Activated CD8-positive, alpha-beta memory T cell treated with anti-CD3 and anti-CD28 coated beads, Interleukin-2, amount 50 U/mL, for 48 hours (primary cell): Measurements from ENCODE around the gene ST8SIA6.
"Not testable (repeated sequence)": the region's sequence is repeated elsewhere in the genome, so short reads cannot be mapped to it uniquely, and the experiment has no call there.

Experiments
- DNase-seq: peaks from one replicate; pipeline ENCODE4 v3.0.0-alpha.2; 2020

Gene ST8SIA6

DNA sequence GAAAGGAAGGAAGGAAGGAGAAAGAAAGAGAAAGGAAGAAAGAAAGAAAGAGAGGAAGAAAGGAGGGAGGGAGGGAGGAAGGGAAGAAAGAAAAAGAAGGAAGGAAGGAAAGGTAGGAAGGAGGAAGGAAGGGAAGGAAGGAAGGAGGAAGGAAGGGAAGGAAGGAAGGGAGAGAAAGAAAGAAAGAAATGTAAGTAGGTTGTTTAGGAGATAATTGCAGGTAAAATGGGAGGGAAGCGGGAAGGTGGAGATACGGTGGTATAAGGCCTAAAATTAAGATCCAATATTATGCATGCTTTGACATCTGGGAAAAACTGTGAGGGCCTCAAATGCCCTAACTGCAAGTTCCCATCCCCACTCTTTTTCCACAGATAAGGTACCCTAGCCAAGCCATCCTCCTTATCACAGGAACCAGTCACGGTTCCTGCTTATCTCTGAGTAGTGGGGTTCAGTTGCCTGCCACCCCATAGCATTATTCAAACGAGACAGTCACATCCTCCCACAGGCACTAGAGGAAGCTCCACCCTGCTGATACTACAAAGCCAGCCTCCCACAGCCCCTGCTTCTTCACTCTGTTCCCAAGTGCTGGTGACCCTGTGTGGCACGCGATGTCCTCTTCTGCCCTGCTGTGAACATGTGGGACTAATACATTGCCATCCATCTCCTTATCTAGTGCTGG lies 28.7 kb downstream of the ST8SIA6 start:
- DNase-seq: no peak

DNA sequence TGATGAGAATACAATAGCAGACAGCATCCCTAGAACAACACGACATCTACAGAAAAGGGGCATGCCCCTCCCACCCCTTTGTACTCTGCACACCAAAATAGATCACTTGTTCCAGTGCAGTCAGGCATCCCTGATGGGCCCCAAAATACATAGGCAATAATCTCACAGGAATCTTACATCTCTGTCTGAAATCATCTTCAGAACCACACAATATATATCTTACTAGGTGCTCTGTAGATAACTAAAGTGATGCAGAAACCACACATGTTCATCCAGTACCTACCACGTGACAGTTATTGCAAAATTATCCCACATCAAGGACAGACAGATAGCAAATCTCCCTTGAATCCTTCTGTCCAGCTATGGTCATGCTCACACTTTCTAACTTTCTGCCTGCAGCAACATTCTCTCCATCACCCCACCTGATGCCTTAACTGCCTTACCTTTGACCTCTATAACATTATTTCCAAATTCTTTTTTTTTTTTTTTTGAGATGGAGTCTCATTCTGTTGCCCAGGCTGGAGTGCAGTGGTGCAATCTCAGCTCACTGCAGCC lies 30.7 kb downstream of the ST8SIA6 start:
- no peak for DNase-seq

DNA sequence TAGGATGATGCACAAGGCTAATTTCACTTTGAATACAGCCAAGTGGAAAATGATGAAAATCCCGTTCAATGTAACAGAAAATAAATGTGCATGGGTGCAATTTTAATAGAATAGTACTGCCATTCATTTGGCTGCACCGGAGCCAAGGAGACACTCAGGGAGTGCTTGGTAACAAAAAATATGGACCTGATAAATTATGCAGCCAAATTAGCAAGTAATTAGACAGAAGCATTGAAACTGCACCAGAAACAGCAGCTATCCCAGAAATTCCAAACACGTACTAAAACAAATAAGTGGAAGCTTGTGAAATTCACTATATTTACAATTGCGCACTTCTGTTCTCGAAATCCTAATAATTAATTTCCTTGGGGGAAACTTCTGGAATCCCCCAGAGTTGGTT lies 31.5 kb downstream of the ST8SIA6 start:
- no peak for DNase-seq

DNA sequence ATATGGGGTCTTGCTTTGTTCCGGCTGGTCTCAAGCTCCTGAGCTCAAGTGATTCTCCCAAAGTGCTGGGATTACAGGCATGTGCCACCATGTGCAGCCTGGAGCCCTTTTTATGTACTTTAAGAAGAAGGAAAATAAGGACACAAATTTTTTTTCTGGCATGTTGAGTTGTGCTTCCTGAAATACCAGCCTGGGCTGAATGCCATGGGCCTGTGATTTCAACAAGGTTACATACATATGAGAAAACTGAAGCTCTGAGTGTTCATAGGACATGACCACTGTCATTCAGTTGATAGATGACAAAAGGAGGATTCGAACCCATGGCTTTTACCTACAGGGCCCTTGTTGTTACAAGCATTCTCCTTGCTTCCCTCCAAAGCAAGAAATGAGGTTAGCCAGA lies 36.1 kb downstream of the ST8SIA6 start:
- DNase-seq: no peak

DNA sequence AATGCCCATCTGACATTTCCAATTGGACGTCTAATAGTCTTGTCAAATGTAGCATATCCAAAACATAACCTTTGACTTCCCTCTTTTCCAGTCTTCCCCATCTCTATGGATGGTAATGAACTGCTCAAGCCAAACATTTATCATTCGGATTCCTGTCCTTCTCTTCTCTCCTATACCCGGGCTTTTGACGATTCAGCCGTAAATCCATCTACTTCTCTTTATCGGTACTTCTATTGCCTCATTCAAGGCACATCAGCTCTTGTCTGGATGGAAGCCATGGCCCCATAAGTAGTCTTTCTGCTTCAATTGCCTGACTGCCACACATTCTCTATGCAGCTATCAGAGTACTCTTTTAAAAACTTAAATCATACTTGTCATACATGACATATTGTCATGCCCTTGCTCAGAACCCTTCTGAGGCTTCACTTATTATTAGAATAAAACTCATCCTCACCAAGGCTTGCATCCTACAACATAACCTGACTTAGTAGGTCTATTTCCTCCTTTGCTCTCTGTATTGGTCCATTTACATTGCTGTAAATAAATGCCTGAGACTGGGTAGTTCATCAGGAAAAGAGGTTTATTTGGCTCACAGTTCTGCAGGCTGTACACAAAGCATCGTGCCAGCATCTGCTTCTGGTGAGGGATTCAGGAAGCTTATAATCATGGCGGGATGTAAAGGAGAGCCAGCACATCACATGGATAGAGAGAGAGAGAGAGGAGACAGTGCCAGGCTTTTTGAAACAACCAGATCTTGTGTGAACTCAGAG lies 37.8 kb downstream of the ST8SIA6 start:
- no peak for DNase-seq

DNA sequence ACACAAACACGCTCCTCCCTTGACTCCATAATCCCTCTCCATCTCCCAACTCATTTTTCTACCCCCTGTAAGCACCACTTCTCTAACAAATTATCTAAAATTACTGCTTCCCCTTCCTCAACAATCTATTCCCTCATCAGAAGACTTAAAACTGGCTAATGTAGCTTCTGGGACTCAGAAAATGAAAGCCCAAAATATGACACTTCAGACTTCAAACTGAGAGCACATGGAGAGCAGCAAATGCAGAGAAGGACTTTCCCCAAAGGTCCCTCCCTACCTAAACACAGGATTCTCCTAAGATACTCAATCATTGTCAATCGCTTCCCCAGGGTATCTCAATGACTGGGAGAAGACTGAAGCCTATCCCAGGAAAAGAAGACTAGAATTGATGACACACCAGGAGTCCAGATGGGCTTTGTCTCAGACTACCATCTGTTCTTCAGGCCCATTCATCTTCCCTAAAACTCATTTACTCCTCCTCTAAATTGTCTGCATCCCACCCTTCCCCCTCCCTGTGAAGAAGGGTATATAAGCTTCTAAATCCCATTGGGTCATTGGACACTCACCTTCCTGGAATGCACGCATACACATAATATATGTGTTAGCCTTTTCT lies 39.2 kb downstream of the ST8SIA6 start:
- DNase-seq: no peak

DNA sequence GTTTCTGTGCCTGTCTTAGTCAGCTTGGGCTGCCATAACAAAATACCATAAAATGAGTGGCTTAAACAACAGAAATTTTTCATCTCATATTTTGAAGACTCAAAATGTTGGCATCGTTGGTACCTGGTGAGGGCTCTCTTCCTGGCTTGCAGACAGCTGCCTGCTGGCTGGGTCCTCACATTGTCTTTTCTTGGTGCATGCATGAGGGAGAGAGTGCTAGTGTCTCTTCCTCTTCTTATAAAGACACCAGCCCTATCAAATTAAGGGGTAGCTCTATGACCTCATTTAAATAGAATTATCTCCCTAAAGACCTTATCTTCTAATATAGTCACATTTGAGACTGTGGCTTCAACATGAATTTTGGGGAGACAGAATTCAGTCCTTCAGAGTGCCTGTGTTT lies 39.9 kb downstream of the ST8SIA6 start:
- DNase-seq: no peak

DNA sequence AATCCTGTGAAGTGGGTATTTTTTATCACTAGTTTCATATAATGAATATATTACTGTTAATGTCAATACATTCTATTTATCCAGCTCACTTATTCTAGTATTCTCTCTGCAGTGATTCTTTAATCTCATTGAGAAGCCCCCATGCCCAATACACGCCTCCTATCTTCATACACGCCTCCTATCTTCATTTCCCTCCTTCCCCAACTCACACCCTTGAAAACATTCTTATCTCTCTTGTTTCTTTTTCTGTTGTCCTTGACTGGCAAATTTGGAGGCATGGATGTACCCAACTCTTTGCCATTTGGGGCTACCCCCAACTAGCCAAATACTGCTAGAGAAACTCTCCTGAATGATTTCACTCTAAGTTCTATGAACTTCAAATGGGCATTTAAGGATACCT lies 40.5 kb downstream of the ST8SIA6 start:
- no peak for DNase-seq

DNA sequence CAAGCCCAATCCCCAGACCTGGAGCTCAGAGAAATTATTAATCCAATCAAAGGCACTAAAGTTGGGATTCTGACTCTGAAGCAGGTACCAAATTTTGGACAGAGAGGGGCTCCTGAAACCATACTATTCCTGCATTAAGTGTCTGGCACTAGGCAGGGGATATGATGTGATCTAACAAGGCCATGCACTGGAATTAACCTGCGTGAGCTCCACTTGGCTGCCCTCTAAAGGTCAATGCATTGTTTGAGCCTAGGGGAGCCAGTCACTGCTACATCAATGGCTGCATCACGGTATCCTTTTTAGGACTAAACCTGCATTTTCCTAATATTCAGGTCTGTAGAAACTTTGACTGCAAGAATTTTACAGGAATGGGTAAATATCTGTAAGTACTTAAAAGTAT lies 42.1 kb downstream of the ST8SIA6 start:
- no peak for DNase-seq

DNA sequence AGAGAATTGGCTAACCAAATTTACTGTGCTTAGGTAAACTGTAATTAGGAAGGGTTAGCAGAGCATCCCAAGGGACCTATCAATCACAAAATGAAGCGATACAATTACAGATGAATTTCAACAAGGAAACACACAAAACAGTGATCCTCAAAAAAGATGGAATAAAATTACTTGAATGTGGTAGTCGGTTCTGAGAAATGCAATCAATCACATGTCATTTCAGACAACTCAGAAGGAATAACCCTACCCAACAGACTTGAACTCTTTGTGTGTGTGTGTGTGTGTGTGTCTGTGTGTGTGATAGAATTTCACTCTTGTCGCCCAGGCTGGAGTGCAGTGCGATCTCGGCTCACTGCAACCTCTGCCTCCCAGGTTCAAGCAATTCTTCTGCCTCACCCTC lies 43.5 kb downstream of the ST8SIA6 start:
- DNase-seq: no peak

DNA sequence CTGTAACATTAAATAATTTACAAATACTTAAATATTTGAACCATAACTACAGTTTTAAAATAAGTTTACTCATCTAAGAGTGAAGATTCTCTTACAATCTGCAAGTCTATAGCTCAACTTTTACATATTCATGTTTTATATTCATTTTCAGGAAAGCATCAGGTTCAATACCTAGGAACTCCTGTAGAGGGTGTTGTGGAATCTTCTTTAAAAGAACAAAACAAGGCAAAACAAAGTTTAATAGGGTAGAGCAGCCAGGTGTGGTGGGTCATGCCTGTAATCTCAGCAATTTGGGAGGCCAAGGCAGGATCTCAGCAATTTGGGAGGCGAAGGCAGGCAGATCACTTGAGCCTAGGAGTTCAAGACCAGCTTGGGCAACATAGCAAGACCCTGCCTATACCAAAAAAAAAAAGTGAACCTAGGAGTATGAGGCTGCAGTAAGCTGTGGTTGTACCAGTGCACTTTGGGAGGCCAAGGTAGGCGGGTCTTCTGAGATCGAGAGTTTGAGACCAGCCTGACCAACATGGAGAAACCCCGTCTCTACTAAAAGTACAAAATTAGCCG lies 45.1 kb downstream of the ST8SIA6 start:
- DNase-seq: no peak

DNA sequence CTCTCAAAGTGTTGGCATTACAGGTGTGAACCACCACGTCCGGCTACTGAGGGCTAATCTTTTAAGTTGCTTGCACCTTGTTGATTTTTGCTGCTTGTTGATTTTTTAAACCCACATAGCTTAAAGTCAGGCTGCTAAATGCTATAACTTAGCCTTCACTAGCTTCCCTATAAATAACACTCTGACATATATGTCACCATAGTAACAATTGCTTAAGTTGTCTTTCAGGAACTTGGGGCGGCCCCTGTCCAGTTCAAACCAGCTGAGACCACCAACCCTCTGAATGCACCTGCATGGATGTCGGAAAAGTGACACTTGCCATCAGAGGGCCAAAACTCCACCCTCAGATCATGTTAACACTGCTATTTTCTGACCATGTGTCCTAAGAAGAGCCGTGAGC lies 47.3 kb downstream of the ST8SIA6 start:
- no peak for DNase-seq

DNA sequence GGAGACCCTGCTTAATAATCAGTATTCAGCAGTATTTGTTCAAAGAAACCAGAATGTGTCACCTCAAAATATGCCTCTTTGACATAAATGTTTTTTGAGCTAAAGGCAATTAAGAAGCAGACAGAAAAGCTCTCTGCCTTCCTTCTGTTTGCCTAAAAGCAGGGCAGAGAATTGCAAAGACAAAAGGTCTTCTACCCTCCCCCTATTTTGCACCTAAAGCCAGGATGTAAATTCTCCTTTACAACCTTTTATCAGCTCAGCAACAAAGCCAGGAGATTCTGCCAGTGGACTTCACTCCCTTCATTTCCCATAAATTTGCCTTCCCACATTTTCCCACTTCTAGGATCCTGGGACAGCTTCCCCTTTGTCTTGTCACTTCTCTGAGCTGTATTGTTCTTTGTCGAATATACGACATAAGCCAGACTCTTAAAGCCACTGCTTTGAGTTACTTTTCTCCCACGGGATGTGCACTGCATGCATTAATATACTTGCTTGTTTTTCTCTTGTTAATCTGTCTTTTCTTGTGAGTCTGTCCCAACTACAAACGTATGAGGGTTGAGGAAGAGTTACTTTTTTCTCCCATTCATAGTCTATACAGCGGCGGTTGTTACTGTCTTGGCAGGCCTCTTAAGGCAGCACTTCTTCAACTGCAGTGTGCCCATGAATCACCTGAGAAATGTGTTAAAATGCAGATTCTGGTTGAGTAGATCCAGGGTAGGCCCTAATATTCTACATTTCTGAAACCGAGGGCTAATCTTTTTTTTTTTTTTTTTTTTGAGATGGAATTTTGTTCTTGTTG lies 48.2 kb downstream of the ST8SIA6 start:
- DNase-seq: no peak

DNA sequence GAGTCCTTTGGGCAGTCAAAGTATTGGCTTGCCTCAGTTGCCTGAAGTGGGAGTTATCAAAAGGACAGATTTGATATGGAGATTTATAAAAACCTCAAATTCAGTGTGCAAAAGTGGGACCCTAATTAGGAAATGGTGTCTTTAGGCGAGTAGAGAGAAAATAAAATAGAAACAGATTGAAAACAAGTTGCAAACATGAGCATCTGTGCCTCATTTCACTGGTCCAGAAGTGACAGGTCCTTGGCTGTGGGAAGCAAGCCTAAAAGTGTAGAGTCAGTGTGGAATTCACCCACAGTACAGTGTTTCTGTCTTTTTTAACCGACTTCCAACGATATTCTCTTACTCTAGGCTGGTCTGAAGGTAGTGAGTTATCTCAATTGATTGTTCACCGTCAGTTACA lies 51.2 kb downstream of the ST8SIA6 start:
- DNase-seq: no peak

DNA sequence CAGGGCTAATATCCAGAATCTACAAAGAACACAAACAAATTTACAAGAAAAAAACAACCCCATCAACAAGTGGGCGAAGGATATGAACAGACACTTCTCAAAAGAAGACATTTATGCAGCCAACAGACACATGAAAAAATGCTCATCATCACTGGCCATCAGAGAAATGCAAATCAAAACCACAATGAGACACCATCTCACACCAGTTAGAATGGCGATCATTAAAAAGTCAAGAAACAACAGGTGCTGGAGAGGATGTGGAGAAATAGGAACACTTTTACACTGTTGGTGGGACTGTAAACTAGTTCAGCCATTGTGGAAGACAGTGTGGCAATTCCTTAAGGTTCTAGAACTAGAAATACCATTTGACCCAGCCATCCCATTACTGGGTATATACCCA lies 52.4 kb downstream of the ST8SIA6 start:
- not testable (repeated sequence) for DNase-seq

DNA sequence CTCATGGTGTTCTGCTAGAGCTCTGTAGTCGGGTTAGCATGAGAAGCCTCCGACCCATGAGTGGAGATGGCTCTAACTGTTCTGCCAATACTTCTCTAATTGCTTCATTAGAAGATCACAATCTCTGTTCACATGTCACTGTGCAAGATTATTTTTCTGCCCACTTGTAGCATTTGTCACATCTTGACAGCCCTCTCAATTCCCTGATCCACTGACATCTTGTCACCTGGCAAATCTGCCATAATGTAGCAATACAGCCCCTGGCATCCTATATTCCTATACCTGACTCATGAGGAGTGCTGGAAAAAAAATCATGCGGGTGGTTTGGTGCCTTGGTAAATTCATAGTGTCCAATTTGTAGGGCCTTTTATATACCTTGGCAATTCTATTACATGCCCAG lies 58.4 kb downstream of the ST8SIA6 start:
- no peak for DNase-seq

DNA sequence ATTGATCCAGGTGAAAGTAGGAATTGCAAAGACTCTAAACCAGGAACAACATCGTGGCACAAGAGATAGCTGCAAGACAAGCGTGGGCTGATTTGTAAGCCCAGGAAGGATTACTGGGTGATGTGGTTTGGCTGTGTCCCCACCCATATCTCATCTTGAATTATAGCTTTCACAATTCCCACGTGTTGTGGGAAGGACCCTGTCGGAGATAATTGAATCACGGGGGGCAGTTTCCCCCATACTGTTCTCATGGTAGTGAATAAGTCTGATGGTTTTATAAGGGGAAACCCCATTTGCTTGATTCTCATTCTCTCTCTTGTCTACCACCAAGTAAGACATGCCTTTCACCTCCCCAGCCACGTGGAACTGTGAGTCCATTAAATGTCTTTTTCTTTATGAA lies 59.5 kb downstream of the ST8SIA6 start:
- no peak for DNase-seq

DNA sequence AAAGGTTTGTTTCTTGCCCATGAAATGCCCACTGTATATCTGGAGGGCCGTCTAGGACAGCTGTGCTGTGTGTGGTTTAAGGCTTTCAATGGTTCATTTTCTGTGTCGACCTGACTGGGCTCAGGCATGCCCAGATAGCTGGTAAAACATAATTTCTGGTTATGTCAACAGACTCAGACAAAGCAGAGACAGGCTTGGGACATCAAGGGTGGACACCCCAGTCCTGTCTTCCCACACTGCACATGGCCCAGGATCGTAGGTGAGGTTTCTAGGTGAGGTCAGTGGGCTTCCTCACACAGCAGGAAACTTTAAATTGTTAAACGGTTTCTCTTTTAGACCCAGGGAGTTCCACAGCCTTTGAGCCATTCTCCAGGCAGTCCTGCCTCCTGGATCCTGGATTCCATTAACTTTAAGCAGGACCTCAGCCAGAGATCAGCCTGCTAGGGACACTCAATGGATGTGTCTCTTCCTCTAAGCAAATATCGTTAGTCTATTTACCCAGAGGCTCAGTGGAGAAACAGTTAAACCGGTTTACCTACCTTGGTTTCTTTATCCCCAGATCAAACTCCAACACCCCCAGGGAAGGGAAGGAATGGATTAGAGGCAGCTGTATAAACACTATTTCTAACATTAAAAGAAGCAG lies 66.4 kb downstream of the ST8SIA6 start:
- no peak for DNase-seq

DNA sequence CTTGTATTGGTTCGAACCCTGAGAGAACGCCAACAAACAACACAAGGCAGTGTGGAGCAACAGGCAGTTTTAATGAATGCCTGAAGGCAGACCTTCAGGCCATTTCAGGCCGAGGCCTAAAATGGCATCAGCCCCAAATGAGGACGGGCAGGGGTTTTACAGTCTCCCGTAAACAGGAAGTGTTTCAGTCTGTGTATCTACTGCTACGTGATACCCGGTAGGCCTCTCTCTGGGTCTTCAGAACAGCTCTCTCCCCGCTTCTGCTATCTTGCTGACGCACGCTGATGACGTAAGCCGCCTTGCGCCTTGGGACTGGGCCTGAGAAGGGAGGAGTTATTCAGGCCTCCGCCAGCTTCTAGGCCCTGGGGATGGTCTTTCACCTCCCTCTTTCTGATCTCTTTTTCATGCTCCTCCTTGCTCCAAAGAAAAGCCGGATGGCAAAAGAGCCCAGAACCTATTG lies 67.7 kb downstream of the ST8SIA6 start:
- no peak for DNase-seq

DNA sequence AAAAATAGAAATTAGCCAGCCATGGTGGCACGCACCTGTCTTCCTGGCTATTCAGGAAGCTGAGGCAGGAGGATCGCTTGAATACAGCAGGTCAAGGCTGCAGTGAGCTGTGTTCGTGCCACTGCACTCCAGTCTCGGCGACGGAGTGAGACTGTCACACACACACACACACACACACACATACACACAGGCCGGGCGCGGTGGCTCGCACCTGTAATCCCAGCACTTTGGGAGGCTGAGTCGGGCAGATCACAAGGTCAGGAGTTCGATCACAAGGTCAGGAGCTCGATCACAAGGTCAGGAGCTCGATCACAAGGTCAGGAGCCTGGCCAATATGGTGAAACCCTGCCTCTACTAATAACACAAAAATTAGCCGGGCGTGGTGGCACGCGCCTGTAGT lies 68.4 kb downstream of the ST8SIA6 start:
- DNase-seq: no peak

DNA sequence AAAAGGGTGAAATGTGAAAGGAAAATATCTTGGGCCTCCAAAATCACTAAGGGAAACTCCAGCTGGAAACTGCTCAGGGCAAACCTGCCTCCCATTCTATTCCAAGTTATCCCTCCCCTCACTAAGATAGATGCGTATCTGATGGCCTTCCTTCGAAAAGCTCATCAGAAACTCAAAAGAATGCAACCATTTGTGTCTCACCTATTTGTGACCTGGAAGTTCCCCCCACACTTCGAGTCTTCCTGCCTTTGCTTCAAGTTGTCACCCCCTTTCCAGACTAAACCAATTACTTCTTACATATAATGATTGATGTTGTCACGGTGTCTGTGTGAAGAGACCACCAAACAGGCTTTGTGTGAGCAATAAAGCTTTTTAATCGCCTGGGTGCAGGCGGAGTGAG lies 69.3 kb downstream of the ST8SIA6 start:
- DNase-seq: no peak
